Loucy (cell line): ENCODE results near the gene CCDC121.

Source experiments
- H2AFZ ChIP-seq: fragments of 200-600 bp; sonication (generic); 2 replicates; pipeline ENCODE4 v1.6.0; 2016; ENCODE audit warnings: antibody characterized with exemption, mild to moderate bottlenecking, low read length, moderate library complexity
- H3F3A ChIP-seq: fragments of 200-600 bp; 2 replicates; pipeline ENCODE4 v1.6.0; 2016; ENCODE audit warnings: antibody characterized with exemption, low read depth, mild to moderate bottlenecking
- H3K27me3 ChIP-seq: fragments of 200-600 bp; sonication (generic); 2 replicates; pipeline ENCODE4 v1.6.1; 2014; ENCODE audit warnings: low read length, mild to moderate bottlenecking; ENCODE audit not compliant: insufficient read depth, poor library complexity, severe bottlenecking
- H3K36me3 ChIP-seq: fragments of 200-600 bp; sonication (generic); 2 replicates; pipeline ENCODE4 v1.6.1; 2016; ENCODE audit warnings: low read length; ENCODE audit not compliant: insufficient read depth
- H3K4me1 ChIP-seq: fragments of 200-600 bp; sonication (generic); 2 replicates; pipeline ENCODE4 v1.5.1; 2014; ENCODE audit warnings: low read length, mild to moderate bottlenecking; ENCODE audit not compliant: insufficient read depth, poor library complexity, severe bottlenecking
- H3K4me2 ChIP-seq: fragments of 200-600 bp; sonication (generic); 2 replicates; pipeline ENCODE4 v1.6.0; 2014; ENCODE audit warnings: antibody characterized with exemption, low read length, low read depth, mild to moderate bottlenecking; ENCODE audit not compliant: poor library complexity, severe bottlenecking
- H3K4me3 ChIP-seq: fragments of 200-600 bp; sonication (generic); 2 replicates; pipeline ENCODE4 v1.5.1; 2014; ENCODE audit warnings: low read length, mild to moderate bottlenecking, mixed read lengths; ENCODE audit not compliant: poor library complexity, severe bottlenecking
- H3K79me2 ChIP-seq: fragments of 200-600 bp; sonication (generic); 2 replicates; pipeline ENCODE4 v1.6.1; 2014; ENCODE audit warnings: low read length; ENCODE audit not compliant: insufficient read depth
- H3K9ac ChIP-seq: fragments of 200-600 bp; sonication (generic); 2 replicates; pipeline ENCODE4 v1.6.0; 2014; ENCODE audit warnings: mild to moderate bottlenecking, low read depth, low read length, moderate library complexity; ENCODE audit not compliant: poor library complexity, severe bottlenecking
- H3K9me2 ChIP-seq: fragments of 200-600 bp; sonication (generic); replicated peaks from 2 replicates; pipeline ENCODE4 v1.6.1; 2016; ENCODE audit warnings: low read depth, low read length, mixed read lengths
- H3K9me3 ChIP-seq: fragments of 200-600 bp; sonication (generic); 2 replicates; pipeline ENCODE4 v1.6.1; 2014; ENCODE audit warnings: mild to moderate bottlenecking, antibody characterized with exemption, low read length, low read depth; ENCODE audit not compliant: insufficient read depth
- H4K20me1 ChIP-seq: fragments of 200-600 bp; sonication (generic); 2 replicates; pipeline ENCODE4 v1.6.0; 2014; ENCODE audit warnings: antibody characterized with exemption, low read length, mild to moderate bottlenecking; ENCODE audit not compliant: insufficient read depth, poor library complexity, severe bottlenecking
- EZH2phosphoT487 ChIP-seq: fragments of 200-600 bp; IDR thresholded peaks from 2 replicates; pipeline ENCODE4 v1.6.1; 2018; ENCODE audit warnings: antibody characterized with exemption, mild to moderate bottlenecking, moderate library complexity, borderline replicate concordance
- TF ChIP-seq, protein P1 (sequence below): fragments of 200-600 bp; sonication (generic); conservative IDR thresholded peaks from 2 replicates; pipeline ENCODE4 v1.5.1; 2014; ENCODE audit warnings: mild to moderate bottlenecking, antibody characterized with exemption, low read length

The CCDC121 gene

DNA sequence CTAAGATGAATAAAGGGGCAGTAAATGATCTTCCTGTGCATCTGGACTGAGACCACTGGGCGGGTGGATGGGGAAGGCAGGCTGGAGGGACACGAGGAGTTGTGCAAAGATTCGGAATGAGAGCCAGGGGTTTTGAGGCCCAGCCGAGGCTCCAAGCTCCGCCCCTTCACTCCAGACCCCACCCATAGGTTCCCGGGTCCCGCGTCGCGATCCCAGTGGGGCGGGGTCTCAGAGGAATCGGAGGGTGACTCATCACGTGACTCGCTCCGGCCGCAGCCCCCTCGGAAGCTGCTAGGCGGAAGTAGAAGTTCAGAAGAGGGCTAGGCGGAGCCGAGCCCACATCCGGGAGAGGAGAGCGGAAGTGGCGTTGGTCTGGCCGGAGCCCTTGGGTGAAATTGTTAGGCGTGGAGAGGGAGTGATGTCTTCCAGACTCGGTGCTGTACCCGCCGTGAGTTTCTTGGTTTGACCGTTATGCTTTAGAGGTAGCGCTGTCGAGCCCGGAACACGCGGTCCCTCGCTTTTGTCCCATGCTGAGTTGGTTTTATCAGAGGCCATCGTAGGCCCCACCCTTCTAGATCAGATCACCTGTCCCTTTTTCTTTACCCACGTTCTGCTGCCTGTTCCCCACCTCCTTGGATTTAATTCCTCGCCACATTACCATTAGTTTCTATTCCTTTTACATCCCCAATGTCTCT lies 46.0 kb downstream of the CCDC121 start, which contains the start of gene ZNF512:
Gene ZNF512 (plus strand): TSS at position 348 of the 695 bp plus-strand sequence. CDS start 71 bp downstream, at position 419.
- peak within 1 kb of the TSS; percentile 94 for H3K4me2 ChIP-seq
- peak within 1 kb of the TSS; percentile 96 for H2AFZ ChIP-seq
- TF ChIP-seq EZH2phosphoT487 = no peak
- TF ChIP-seq, protein P1, sequence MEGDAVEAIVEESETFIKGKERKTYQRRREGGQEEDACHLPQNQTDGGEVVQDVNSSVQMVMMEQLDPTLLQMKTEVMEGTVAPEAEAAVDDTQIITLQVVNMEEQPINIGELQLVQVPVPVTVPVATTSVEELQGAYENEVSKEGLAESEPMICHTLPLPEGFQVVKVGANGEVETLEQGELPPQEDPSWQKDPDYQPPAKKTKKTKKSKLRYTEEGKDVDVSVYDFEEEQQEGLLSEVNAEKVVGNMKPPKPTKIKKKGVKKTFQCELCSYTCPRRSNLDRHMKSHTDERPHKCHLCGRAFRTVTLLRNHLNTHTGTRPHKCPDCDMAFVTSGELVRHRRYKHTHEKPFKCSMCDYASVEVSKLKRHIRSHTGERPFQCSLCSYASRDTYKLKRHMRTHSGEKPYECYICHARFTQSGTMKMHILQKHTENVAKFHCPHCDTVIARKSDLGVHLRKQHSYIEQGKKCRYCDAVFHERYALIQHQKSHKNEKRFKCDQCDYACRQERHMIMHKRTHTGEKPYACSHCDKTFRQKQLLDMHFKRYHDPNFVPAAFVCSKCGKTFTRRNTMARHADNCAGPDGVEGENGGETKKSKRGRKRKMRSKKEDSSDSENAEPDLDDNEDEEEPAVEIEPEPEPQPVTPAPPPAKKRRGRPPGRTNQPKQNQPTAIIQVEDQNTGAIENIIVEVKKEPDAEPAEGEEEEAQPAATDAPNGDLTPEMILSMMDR = no peak
- no peaks in the 10 kb centered on the region for H3K9me2 ChIP-seq
- H3K4me3 ChIP-seq = peak within 1 kb of the TSS; percentile 99
- no peaks in the 10 kb centered on the region for H3F3A ChIP-seq
- peaks cover 43% of the 10 kb centered on the region for H4K20me1 ChIP-seq
- H3K9me3 ChIP-seq = 0 out of 2 replicates have a peak, but pooled peaks cover 3% of the 10 kb centered on the region
- peaks cover 31% of the 10 kb centered on the region for H3K27me3 ChIP-seq
- peaks cover 48% of the 10 kb centered on the region for H3K79me2 ChIP-seq
- peaks cover 48% of the 10 kb centered on the region for H3K4me1 ChIP-seq
- no peaks in the 10 kb centered on the region for H3K36me3 ChIP-seq
- peak within 1 kb of the TSS; percentile 97 for H3K9ac ChIP-seq

DNA sequence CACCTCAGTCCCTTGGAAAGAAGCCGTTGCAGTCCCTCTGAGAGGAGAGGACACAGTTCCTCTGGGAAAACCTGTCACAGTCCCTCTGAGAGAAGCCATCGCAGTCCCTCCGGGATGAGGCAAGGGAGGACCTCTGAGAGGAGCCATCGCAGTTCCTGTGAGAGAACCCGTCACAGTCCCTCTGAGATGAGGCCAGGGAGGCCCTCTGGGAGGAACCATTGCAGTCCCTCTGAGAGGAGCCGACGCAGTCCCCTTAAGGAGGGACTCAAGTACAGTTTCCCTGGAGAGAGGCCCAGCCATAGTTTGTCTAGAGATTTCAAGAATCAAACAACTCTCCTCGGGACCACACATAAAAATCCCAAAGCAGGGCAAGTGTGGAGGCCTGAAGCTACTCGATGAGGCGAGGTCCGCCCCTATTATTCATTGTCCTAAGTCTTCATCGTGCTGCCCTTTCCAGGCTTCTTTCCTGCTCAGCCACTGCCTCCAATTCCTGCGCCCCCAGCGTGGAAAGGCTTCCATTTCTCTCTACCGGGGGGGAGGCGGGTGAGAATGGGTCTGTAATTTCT lies 46.6 kb downstream of the CCDC121 start:
- Histone ChIP-seq H2AFZ (peak overlapping the region; percentile 96), H3K9me2 (no peaks in the 10 kb centered on the region), H4K20me1 (peaks cover 39% of the 10 kb centered on the region), H3K27me3 (peaks cover 33% of the 10 kb centered on the region), H3K4me3 (peak overlapping the region; percentile 99), H3K36me3 (no peaks in the 10 kb centered on the region), H3K4me2 (peak overlapping the region; percentile 94), H3K9ac (peak overlapping the region; percentile 97), H3K4me1 (peaks cover 46% of the 10 kb centered on the region), H3K9me3 (0 out of 2 replicates have a peak, but pooled peaks cover 3% of the 10 kb centered on the region), H3F3A (no peaks in the 10 kb centered on the region), H3K79me2 (peaks cover 42% of the 10 kb centered on the region)
- no peak for TF ChIP-seq EZH2phosphoT487
- TF ChIP-seq, protein P1 = no peak

DNA sequence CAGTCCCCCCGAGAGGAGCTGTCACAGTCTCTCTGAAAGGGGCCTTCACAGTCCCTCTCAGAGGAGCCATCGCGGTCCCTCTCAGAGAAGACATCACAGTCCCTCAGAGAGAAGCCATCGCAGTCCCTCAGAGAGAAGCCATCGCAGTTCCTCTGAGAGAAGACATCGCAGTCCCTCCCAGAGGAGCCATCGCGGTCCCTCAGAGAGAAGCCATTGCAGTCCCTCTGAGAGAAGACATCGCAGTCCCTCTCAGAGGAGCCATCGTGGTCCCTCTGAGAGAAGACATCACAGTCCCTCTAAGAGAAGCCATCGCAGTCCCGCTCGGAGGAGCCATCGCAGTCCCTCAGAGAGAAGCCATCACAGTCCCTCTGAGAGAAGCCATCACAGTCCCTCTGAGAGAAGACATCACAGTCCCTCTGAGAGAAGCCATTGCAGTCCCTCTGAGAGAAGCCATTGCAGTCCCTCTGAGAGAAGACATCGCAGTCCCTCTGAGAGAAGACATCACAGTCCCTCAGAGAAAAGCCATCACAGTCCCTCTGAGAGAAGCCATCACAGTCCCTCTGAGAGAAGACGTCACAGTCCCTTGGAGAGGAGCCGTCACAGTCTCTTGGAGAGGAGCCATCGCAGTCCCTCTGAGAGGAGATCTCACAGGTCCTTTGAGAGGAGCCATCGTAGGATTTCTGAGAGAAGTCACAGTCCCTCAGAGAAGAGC lies 47.2 kb downstream of the CCDC121 start:
- H3K79me2 ChIP-seq = peaks cover 35% of the 10 kb centered on the region
- peaks cover 33% of the 10 kb centered on the region for H3K27me3 ChIP-seq
- H3K9me3 ChIP-seq = peaks cover 6% of the 10 kb centered on the region; the same call in 1 of the 2 replicates
- H4K20me1 ChIP-seq = peaks cover 32% of the 10 kb centered on the region
- no peaks in the 10 kb centered on the region for H3K9me2 ChIP-seq
- no peak overlapping the region for H3K9ac ChIP-seq
- H3F3A ChIP-seq = no peaks in the 10 kb centered on the region
- H3K4me1 ChIP-seq = peaks cover 40% of the 10 kb centered on the region
- H2AFZ ChIP-seq = no peak overlapping the region; the same call in 1 of the 2 replicates
- no peak for TF ChIP-seq EZH2phosphoT487
- TF ChIP-seq, protein P1 = no peak
- H3K4me3 ChIP-seq = no peak overlapping the region
- no peak overlapping the region for H3K4me2 ChIP-seq
- no peaks in the 10 kb centered on the region for H3K36me3 ChIP-seq
